Spleen (tissue), 11 donors: ENCODE results near the gene ERAP2. TPM values are rescaled to one million over a fixed set of nuclear protein-coding genes. Genes with fewer than 3 reads are reported as not detected.

Experiments used
- DNase-seq: peaks from one replicate; pipeline ENCODE4 v3.0.0-alpha.2; 2020
- H3K27ac ChIP-seq, 8 donors: fragments of 200-600 bp; sonication (generic) in 7 of 8; 1 replicate in 4 of 8; 2 replicates in 4 of 8; pipeline versions ENCODE4 v1.5.0 to v1.8.0; 2016 to 2021; ENCODE audit warnings: inconsistent platforms in 4 of 8, mild to moderate bottlenecking in 4 of 8, moderate library complexity in 1 of 8
- H3K27me3 ChIP-seq, 7 donors: fragments of 200-600 bp; sonication (generic) in 6 of 7; replicated peaks in 1 of 7; 1 replicate in 4 of 7; 2 replicates in 3 of 7; pipeline versions ENCODE4 v1.5.0 to v1.8.0; 2016 to 2021; ENCODE audit warnings: inconsistent platforms in 3 of 7, mild to moderate bottlenecking in 1 of 7
- H3K36me3 ChIP-seq, 6 donors: fragments of 200-600 bp; sonication (generic) in 5 of 6; 1 replicate in 4 of 6; 2 replicates in 2 of 6; pipeline versions ENCODE4 v1.5.0 to v1.8.0; 2016 to 2021; ENCODE audit warnings: inconsistent platforms in 2 of 6
- H3K4me1 ChIP-seq, 6 donors: fragments of 200-600 bp; sonication (generic) in 5 of 6; 1 replicate in 3 of 6; 2 replicates in 3 of 6; pipeline versions ENCODE4 v1.5.0 to v1.8.0; 2016 to 2021; ENCODE audit warnings: inconsistent platforms in 3 of 6
- H3K4me3 ChIP-seq, 8 donors: fragments of 200-600 bp; sonication (generic) in 7 of 8; 1 replicate in 4 of 8; 2 replicates in 4 of 8; pipeline versions ENCODE4 v1.5.0 to v1.8.0; 2016 to 2021; ENCODE audit warnings: inconsistent platforms in 4 of 8, mild to moderate bottlenecking in 4 of 8, moderate library complexity in 2 of 8
- H3K9me3 ChIP-seq, 8 donors: fragments of 200-600 bp; sonication (generic) in 7 of 8; 1 replicate in 4 of 8; 2 replicates in 4 of 8; pipeline versions ENCODE4 v1.5.0 to v1.8.0; 2016 to 2021; ENCODE audit warnings: inconsistent platforms in 4 of 8
- POLR2A ChIP-seq, 3 donors: fragments of 450-650 bp; IDR thresholded peaks; one replicate each; pipeline ENCODE4 v1.5.1; 2017; ENCODE audit warnings: antibody characterized with exemption in 3 of 3, mild to moderate bottlenecking in 1 of 3
- POLR2AphosphoS5 ChIP-seq, 3 donors: sonication (generic); formaldehyde crosslinking; IDR thresholded peaks; one replicate each; pipeline ENCODE4 v1.5.1; 2017; ENCODE audit warnings: antibody characterized with exemption in 3 of 3
- WGBS, 5 donors: extraction: QIAGEN DNeasy Blood & Tissue Kit in 3 of 5; methylation state at CpG; one replicate each; pipeline versions ENCODE4 v1.1.5 to v1.1.7; 2013 to 2018; 5-methylcytosine and 5-hydroxymethylcytosine counted together
- intact Hi-C: fragments of 100-400 bp; cut with DNase I; formaldehyde crosslinking; loops from one replicate; pipeline ENCODE4 v1.15.0; 2023; ENCODE audit warnings: low total_unique reads
- polyA plus RNA-seq, 3 donors: library from polyadenylated mRNA; stranded (reverse); fragments of 200-250 nt; gene quantifications; one replicate each; pipeline ENCODE4 v1.2.1, GENCODE V29; 2013
- total RNA-seq, 7 donors: library from RNA; depleted of rRNA in 3 of 7; stranded (reverse); fragments of >200 nt in 3 of 7; fragmentation: NEBNext Ultra II Directional in 4 of 7; extraction: Animal tissue kit (Norgen Biotek cat#: 25700) in 4 of 7; gene quantifications; one replicate each; pipeline versions ENCODE4 v1.1.0 to v1.2.1, GENCODE V29; 2016 to 2021
- TF ChIP-seq, protein P1 (sequence below), 11 experiments: fragments of 200-600 bp in 7 of 11; fragments of 450-650 bp in 4 of 11; sonication (generic) in 4 of 11; IDR thresholded peaks in 8 of 11; conservative IDR thresholded peaks in 3 of 11; 1 replicate in 7 of 11; 2 replicates in 4 of 11; pipeline versions ENCODE4 v1.4.0 to v1.8.0; 2016 to 2021; ENCODE audit warnings: antibody characterized with exemption in 11 of 11, inconsistent platforms in 4 of 11, mild to moderate bottlenecking in 1 of 11
- donor health status: healthy with polysubstance abuse.
- donor health status: DM: no; HTN: no; CAD: no; lungs with moderate emphysema.
- donor health status: DM: no; HTN: no; CAD: no.
- donor health status: Bipolar disorder and iron deficiency.
- donor health status: healthy.
- donor health status: DM: no; HTN: no; CAD: no.
- donor health status: DM: yes; HTN: yes; CAD: no.

Gene ERAP2
- total and polyA plus RNA-seq, 10 donors = 10.6 to 91.8 (median 56.6) TPM

DNA sequence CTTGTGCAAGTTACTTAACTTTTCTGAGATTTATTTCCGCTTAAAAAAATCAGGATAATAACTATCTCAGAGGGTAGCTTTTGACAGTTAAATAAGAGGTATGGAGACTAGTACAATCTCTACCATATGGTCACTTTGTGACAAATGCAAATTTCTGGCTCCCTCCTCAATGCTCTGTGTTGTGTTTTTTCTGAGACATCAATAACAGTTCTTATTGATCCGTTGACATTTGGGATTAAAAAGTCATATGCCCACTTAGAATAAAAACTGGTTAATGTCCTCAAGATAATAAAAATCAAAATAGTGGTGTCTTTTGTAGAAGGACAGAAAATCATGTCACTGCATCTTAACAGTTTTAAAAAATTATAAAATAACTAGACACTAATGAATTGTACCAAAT lies 34.8 kb downstream of the ERAP2 start:
- no peak for DNase-seq
- Histone ChIP-seq H3K4me1 (no peaks in the 10 kb centered on the region), H3K9me3 (no peaks in the 10 kb centered on the region), H3K36me3 (peaks cover 0 to 100% (median 44%) of the 10 kb centered on the region in 6 donors), H3K4me3 (no peak overlapping the region), H3K27me3 (no peaks in the 10 kb centered on the region), H3K27ac (no peak overlapping the region)
- intact Hi-C loops = no loop called here
- TF ChIP-seq, protein P1, sequence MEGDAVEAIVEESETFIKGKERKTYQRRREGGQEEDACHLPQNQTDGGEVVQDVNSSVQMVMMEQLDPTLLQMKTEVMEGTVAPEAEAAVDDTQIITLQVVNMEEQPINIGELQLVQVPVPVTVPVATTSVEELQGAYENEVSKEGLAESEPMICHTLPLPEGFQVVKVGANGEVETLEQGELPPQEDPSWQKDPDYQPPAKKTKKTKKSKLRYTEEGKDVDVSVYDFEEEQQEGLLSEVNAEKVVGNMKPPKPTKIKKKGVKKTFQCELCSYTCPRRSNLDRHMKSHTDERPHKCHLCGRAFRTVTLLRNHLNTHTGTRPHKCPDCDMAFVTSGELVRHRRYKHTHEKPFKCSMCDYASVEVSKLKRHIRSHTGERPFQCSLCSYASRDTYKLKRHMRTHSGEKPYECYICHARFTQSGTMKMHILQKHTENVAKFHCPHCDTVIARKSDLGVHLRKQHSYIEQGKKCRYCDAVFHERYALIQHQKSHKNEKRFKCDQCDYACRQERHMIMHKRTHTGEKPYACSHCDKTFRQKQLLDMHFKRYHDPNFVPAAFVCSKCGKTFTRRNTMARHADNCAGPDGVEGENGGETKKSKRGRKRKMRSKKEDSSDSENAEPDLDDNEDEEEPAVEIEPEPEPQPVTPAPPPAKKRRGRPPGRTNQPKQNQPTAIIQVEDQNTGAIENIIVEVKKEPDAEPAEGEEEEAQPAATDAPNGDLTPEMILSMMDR (IDR thresholded peaks at IDR 0.05 in 8 of 11, conservative IDR thresholded peaks at IDR 0.05 in 3 of 11) = no peak
- no peak for TF ChIP-seq POLR2AphosphoS5 (IDR thresholded peaks at IDR 0.05)
- no peak for TF ChIP-seq POLR2A (IDR thresholded peaks at IDR 0.05)
- 84 to 97% (median 89%) methylated on average over 2 of the region's 2 CpGs for WGBS, 5 donors

DNA sequence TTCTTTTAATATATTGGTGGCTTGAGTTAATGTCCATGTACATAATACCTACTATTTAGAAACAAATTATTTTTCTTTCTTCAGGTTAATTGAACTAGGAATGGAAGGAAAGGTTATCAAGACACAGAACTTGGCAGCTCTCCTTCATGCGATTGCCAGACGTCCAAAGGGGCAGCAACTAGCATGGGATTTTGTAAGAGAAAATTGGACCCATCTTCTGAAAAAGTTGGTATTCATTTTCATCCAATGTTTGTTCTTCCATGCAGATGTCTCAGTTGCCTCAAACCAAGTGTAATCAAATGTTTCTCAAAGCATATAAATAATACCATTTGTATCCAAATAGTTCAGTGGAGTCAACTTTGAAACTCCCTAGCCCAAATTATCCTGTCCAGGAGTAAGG lies 36.9 kb downstream of the ERAP2 start:
- H3K4me3 ChIP-seq = no peak overlapping the region
- WGBS, 5 donors = 87 to 95% (median 92%) methylated on average over 2 of the region's 2 CpGs
- H3K27me3 ChIP-seq = no peaks in the 10 kb centered on the region
- no peaks in the 10 kb centered on the region for H3K4me1 ChIP-seq
- no peaks in the 10 kb centered on the region for H3K9me3 ChIP-seq
- H3K36me3 ChIP-seq = peaks cover 0 to 100% (median 55%) of the 10 kb centered on the region in 6 donors
- intact Hi-C loops = no loop called here
- TF ChIP-seq POLR2AphosphoS5 (IDR thresholded peaks at IDR 0.05) = no peak
- TF ChIP-seq, protein P1 (IDR thresholded peaks at IDR 0.05 in 8 of 11, conservative IDR thresholded peaks at IDR 0.05 in 3 of 11) = no peak
- TF ChIP-seq POLR2A (IDR thresholded peaks at IDR 0.05) = no peak
- no peak overlapping the region for H3K27ac ChIP-seq
- no peak for DNase-seq

DNA sequence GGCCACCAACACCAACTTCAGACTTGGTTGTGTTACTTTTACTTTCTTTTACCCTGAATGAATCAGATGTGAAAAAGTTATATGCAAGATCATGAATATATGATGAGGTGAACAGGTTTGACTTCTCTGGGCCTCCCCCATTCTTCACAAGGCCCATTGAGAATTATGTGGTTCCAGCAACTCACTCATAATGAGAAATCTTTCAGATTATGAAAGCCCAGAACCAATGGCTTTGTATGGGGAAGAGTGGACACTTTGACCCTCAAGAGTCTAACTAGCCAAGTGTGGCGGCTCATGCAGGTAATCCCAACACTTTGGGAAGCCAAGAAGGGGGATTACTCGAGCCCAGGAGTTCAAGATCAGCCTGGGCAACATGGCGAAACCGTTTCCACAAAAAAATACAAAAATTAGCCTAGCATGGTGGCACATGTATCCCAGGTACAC lies 43.5 kb downstream of the ERAP2 start:
- WGBS, 5 donors = 78 to 95% (median 89%) methylated on average over 4 of the region's 4 CpGs

DNA sequence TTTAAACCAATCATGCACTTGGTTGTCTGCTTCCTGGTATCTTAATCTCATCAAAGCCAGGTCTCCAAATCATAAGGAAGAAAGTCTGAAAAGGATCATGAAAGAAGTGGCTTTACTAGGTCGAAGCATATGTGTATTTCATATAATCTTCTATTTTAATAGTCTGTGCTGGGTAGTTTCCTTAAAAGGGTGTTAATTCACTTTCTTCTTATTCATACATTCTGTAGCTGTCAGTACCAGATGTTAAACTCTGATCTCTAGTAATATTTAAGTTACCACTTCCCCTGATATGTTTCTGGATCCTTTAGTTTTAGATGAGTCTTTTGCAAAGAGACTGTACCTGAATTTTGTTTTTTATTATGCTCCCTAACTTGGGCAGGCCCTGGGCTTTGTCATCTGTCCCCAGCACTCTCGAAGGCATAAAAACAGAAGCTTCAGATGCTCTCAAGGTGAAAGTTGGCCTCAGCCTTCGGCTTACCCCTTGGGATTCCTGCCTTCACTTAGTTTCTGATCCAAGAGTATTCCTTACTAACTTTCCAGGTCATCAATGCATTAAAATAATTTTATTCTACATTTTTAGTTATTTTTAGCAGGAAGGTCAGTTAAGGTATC lies 44.5 kb downstream of the ERAP2 start:
- Histone ChIP-seq H3K27ac (peak overlapping the region in 2 of 8 donors; percentile 3 to 57), H3K9me3 (no peaks in the 10 kb centered on the region), H3K4me1 (peaks cover 0 to 44% (median 2%) of the 10 kb centered on the region in 6 donors), H3K27me3 (no peaks in the 10 kb centered on the region), H3K4me3 (no peak overlapping the region), H3K36me3 (peaks cover 0 to 61% (median 24%) of the 10 kb centered on the region in 6 donors)
- intact Hi-C loops = no loop called here
- TF ChIP-seq POLR2A (IDR thresholded peaks at IDR 0.05) (no peak), POLR2AphosphoS5 (IDR thresholded peaks at IDR 0.05) (no peak)
- TF ChIP-seq, protein P1 (IDR thresholded peaks at IDR 0.05 in 8 of 11, conservative IDR thresholded peaks at IDR 0.05 in 3 of 11) = no peak
- DNase-seq = no peak
- WGBS, 5 donors = 61 to 71% (median 67%) methylated on average over 3 of the region's 3 CpGs

More for the DNA sequence above, 43.5 kb downstream of the ERAP2 start:
- H3K4me1 ChIP-seq = peaks cover 0 to 40% (median 2%) of the 10 kb centered on the region in 6 donors
- H3K9me3 ChIP-seq = no peaks in the 10 kb centered on the region
- H3K27ac ChIP-seq = no peak overlapping the region
- H3K4me3 ChIP-seq = no peak overlapping the region
- peaks cover 0 to 68% (median 29%) of the 10 kb centered on the region in 6 donors for H3K36me3 ChIP-seq
- intact Hi-C loops = no loop called here
- no peaks in the 10 kb centered on the region for H3K27me3 ChIP-seq
- no peak for DNase-seq
- TF ChIP-seq, protein P1 (IDR thresholded peaks at IDR 0.05 in 8 of 11, conservative IDR thresholded peaks at IDR 0.05 in 3 of 11) = no peak
- TF ChIP-seq POLR2A (IDR thresholded peaks at IDR 0.05) = no peak
- TF ChIP-seq POLR2AphosphoS5 (IDR thresholded peaks at IDR 0.05) = no peak
